Body of pancreas (tissue), 4 donors: ENCODE data around the gene CACUL1.

ENCODE experiments used
- POLR2A ChIP-seq, 3 donors: fragments of 450-650 bp; IDR thresholded peaks; one replicate each; pipeline ENCODE4 v1.6.1; 2016; ENCODE audit warnings: antibody characterized with exemption in 3 of 3, mild to moderate bottlenecking in 2 of 3
- TF ChIP-seq, protein P1 (sequence below), 7 experiments: fragments of 450-650 bp in 4 of 7; fragments of 200-600 bp in 3 of 7; sonication (generic) in 3 of 7; IDR thresholded peaks; one replicate each; pipeline ENCODE4 v1.5.1; 2016 to 2019; ENCODE audit warnings: antibody characterized with exemption in 7 of 7

DNA sequence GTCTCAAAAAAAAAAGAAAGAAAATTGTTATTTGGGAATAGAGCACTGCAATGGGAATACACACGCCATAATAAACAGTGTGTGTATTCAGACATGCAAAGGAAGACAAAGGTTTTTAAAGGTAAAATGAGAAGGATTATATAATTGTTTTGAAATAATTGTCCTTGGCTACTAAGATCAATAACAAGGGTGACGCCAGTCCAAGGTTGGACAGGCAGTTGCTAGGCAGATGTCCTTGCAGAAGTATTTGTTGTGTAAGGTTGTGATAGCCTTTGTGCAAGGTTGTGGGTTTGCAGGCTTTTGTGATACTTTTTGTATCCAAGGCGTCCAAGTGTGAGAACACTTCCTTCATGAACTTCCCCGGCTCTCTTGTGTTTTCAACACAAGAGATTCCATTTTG lies 87.0 kb downstream of the CACUL1 start:
- TF ChIP-seq, protein P1, sequence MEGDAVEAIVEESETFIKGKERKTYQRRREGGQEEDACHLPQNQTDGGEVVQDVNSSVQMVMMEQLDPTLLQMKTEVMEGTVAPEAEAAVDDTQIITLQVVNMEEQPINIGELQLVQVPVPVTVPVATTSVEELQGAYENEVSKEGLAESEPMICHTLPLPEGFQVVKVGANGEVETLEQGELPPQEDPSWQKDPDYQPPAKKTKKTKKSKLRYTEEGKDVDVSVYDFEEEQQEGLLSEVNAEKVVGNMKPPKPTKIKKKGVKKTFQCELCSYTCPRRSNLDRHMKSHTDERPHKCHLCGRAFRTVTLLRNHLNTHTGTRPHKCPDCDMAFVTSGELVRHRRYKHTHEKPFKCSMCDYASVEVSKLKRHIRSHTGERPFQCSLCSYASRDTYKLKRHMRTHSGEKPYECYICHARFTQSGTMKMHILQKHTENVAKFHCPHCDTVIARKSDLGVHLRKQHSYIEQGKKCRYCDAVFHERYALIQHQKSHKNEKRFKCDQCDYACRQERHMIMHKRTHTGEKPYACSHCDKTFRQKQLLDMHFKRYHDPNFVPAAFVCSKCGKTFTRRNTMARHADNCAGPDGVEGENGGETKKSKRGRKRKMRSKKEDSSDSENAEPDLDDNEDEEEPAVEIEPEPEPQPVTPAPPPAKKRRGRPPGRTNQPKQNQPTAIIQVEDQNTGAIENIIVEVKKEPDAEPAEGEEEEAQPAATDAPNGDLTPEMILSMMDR (IDR thresholded peaks at IDR 0.05) = no peak
- TF ChIP-seq POLR2A (IDR thresholded peaks at IDR 0.05) = no peak
